Peyer's patch (tissue), 4 donors: ENCODE data around the gene MYO15A. TPM values are rescaled to one million over a fixed set of nuclear protein-coding genes. Genes with fewer than 3 reads are reported as not detected.

Experiments used
- DNase-seq, 3 donors: peaks; one replicate each; pipeline ENCODE4 v3.0.0-alpha.2; 2017 to 2019
- H3K27ac ChIP-seq, 4 donors: fragments of 200-600 bp; sonication (generic); one replicate each; pipeline ENCODE4 v1.5.1; 2016 to 2019
- H3K27me3 ChIP-seq, 2 donors: fragments of 200-600 bp; sonication (generic); one replicate each; pipeline ENCODE4 v1.5.1; 2019
- H3K36me3 ChIP-seq, 3 donors: fragments of 200-600 bp; sonication (generic); one replicate each; pipeline ENCODE4 v1.5.1; 2016 to 2019
- H3K4me1 ChIP-seq, 4 donors: fragments of 200-600 bp; sonication (generic); one replicate each; pipeline ENCODE4 v1.5.1; 2016 to 2019
- H3K4me3 ChIP-seq, 4 donors: fragments of 200-600 bp; sonication (generic); 1 replicate in 3 of 4; 2 replicates in 1 of 4; pipeline ENCODE4 v1.5.1; 2016 to 2019; ENCODE audit warnings: mild to moderate bottlenecking in 1 of 4
- H3K9me3 ChIP-seq, 4 donors: fragments of 200-600 bp; sonication (generic); one replicate each; pipeline ENCODE4 v1.5.1; 2016 to 2019; ENCODE audit warnings: mild to moderate bottlenecking in 1 of 4
- CTCF ChIP-seq, 6 experiments: fragments of 450-650 bp in 4 of 6; fragments of 200-600 bp in 2 of 6; sonication (generic) in 1 of 6; IDR thresholded peaks; one replicate each; pipeline ENCODE4 v1.5.1; 2017 to 2019; ENCODE audit warnings: antibody characterized with exemption in 6 of 6, mild to moderate bottlenecking in 3 of 6, moderate library complexity in 1 of 6
- POLR2A ChIP-seq, 2 donors: fragments of 450-650 bp; IDR thresholded peaks; one replicate each; pipeline ENCODE4 v1.5.1; 2017; ENCODE audit warnings: antibody characterized with exemption in 2 of 2, mild to moderate bottlenecking in 2 of 2, moderate library complexity in 2 of 2
- total RNA-seq, 4 donors: library from RNA; depleted of rRNA; stranded (reverse); fragments of >200 nt; gene quantifications; one replicate each; pipeline ENCODE4 v1.1.0, GENCODE V29; 2016

MYO15A gene
- total RNA-seq, 4 donors from 2014 or later: 3.6 to 5.0 (median 3.8) TPM; not detected in 1

- Histone ChIP-seq H3K4me1 (no peaks in the 10 kb centered on the region), H3K27me3 (no peaks in the 10 kb centered on the region), H3K4me3 (no peak overlapping the region), H3K27ac (no peak overlapping the region), H3K9me3 (no peaks in the 10 kb centered on the region), H3K36me3 (peaks cover 0 to 20% (median 0%) of the 10 kb centered on the region in 3 donors)
- DNase-seq: no peak
- TF ChIP-seq CTCF (IDR thresholded peaks at IDR 0.05) (no peak), POLR2A (IDR thresholded peaks at IDR 0.05) (no peak)
Observed at GRCh38 chr17:18107971-18108370, 585 bp upstream of the MYO15A start.

DNA sequence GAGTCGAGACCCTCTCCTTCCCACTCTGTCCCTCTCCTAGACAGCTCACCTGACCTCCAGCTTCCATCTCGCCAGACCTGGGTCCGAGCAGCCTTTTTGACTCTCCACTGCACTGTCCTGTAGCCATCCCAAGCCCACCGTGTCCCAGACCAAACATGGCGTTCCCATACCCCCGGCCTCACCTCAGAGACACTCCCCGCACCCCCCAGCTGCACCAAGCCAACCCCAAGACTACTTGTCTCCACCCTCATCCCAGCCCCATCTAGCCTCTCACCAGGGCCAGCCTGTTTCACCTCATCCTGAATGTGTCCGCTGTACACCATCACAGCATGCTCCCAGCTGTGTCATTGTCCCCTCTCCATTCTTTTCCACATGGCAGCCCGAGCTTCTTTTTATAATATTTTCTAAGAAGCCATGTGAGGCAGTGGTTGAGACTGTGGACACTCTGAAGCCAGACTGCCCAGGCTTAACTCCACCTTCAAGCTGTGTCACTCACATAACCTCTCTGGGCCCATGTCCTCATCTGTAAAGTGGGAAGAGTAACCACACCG is 1.5 kb downstream of the MYO15A start:
- H3K27ac ChIP-seq: no peak overlapping the region

GRCh38 chr17:18110636-18111145 is 2.1 kb downstream of the MYO15A start:
- TF ChIP-seq POLR2A (IDR thresholded peaks at IDR 0.05) (no peak), CTCF (IDR thresholded peaks at IDR 0.05) (no peak)
- no peak for DNase-seq
- H3K27me3 ChIP-seq: no peaks in the 10 kb centered on the region
- no peaks in the 10 kb centered on the region for H3K9me3 ChIP-seq
- H3K4me3 ChIP-seq: no peak overlapping the region
- H3K27ac ChIP-seq: no peak overlapping the region
- H3K4me1 ChIP-seq: no peaks in the 10 kb centered on the region
- H3K36me3 ChIP-seq: peaks cover 0 to 16% (median 0%) of the 10 kb centered on the region in 3 donors

More for the DNA sequence above, 1.5 kb downstream of the MYO15A start:
- peaks cover 0 to 20% (median 0%) of the 10 kb centered on the region in 3 donors for H3K36me3 ChIP-seq
- DNase-seq: no peak
- H3K4me1 ChIP-seq: no peaks in the 10 kb centered on the region
- H3K4me3 ChIP-seq: no peak overlapping the region
- TF ChIP-seq CTCF (IDR thresholded peaks at IDR 0.05) (no peak), POLR2A (IDR thresholded peaks at IDR 0.05) (no peak)
- H3K9me3 ChIP-seq: no peaks in the 10 kb centered on the region
- H3K27me3 ChIP-seq: no peaks in the 10 kb centered on the region

GRCh38 chr17:18111330-18111971 is 2.9 kb downstream of the MYO15A start:
- H3K4me3 ChIP-seq: no peak overlapping the region
- H3K27me3 ChIP-seq: no peaks in the 10 kb centered on the region
- peaks cover 0 to 10% (median 0%) of the 10 kb centered on the region in 3 donors for H3K36me3 ChIP-seq
- no peak for DNase-seq
- H3K27ac ChIP-seq: no peak overlapping the region
- TF ChIP-seq CTCF (IDR thresholded peaks at IDR 0.05) (no peak), POLR2A (IDR thresholded peaks at IDR 0.05) (no peak)
- no peaks in the 10 kb centered on the region for H3K4me1 ChIP-seq
- H3K9me3 ChIP-seq: no peaks in the 10 kb centered on the region

GRCh38 chr17:18115517-18115916 is 7.0 kb downstream of the MYO15A start:
- H3K27me3 ChIP-seq: no peaks in the 10 kb centered on the region
- H3K9me3 ChIP-seq: no peaks in the 10 kb centered on the region
- no peaks in the 10 kb centered on the region for H3K4me1 ChIP-seq
- H3K36me3 ChIP-seq: no peaks in the 10 kb centered on the region
- TF ChIP-seq CTCF (IDR thresholded peaks at IDR 0.05) (no peak), POLR2A (IDR thresholded peaks at IDR 0.05) (no peak)
- H3K27ac ChIP-seq: no peak overlapping the region
- no peak overlapping the region for H3K4me3 ChIP-seq
- DNase-seq: no peak
